Body of pancreas (tissue), 4 donors: Measurements from ENCODE around the gene PGLYRP2.

ENCODE experiments used
- CTCF ChIP-seq, 7 experiments: fragments of 450-650 bp in 4 of 7; fragments of 200-600 bp in 3 of 7; sonication (generic) in 3 of 7; IDR thresholded peaks; one replicate each; pipeline ENCODE4 v1.5.1; 2016 to 2019; ENCODE audit warnings: antibody characterized with exemption in 7 of 7
- POLR2A ChIP-seq, 3 donors: fragments of 450-650 bp; IDR thresholded peaks; one replicate each; pipeline ENCODE4 v1.6.1; 2016; ENCODE audit warnings: antibody characterized with exemption in 3 of 3, mild to moderate bottlenecking in 2 of 3

GRCh38 chr19:15421136-15421695 lies 58.1 kb downstream of the PGLYRP2 start:
- no peak for TF ChIP-seq CTCF (IDR thresholded peaks at IDR 0.05)
- no peak for TF ChIP-seq POLR2A (IDR thresholded peaks at IDR 0.05)
